Esophagus (tissue), 2 donors: ENCODE data around the gene CLCN6. TPM values are rescaled to one million over a fixed set of nuclear protein-coding genes. Genes with fewer than 3 reads are reported as not detected.

Source experiments
- H3K27ac ChIP-seq, 2 donors: one replicate each; pipeline ENCODE4 v1.5.1; 2013; ENCODE audit warnings: low read depth in 2 of 2, mild to moderate bottlenecking in 2 of 2, inconsistent platforms in 1 of 2, low read length in 1 of 2, moderate library complexity in 1 of 2
- H3K27me3 ChIP-seq, 2 donors: one replicate each; pipeline ENCODE4 v1.6.1; 2013; ENCODE audit warnings: low read length in 2 of 2, control low read depth in 1 of 2, mild to moderate bottlenecking in 1 of 2; ENCODE audit not compliant: insufficient read depth in 2 of 2, control insufficient read depth in 1 of 2
- H3K36me3 ChIP-seq, 2 donors: one replicate each; pipeline ENCODE4 v1.6.1; 2013; ENCODE audit warnings: low read length in 1 of 2; ENCODE audit not compliant: control insufficient read depth in 2 of 2, insufficient read depth in 2 of 2
- H3K4me1 ChIP-seq, 2 donors: one replicate each; pipeline ENCODE4 v1.6.1; 2013; ENCODE audit warnings: low read length in 1 of 2; ENCODE audit not compliant: control insufficient read depth in 2 of 2, insufficient read depth in 2 of 2
- H3K4me3 ChIP-seq, 2 donors: one replicate each; pipeline ENCODE4 v1.5.1; 2013; ENCODE audit warnings: low read length in 2 of 2, mild to moderate bottlenecking in 2 of 2, low read depth in 1 of 2, moderate library complexity in 1 of 2
- H3K9me3 ChIP-seq, 2 donors: one replicate each; pipeline ENCODE4 v1.6.1; 2013; ENCODE audit warnings: mild to moderate bottlenecking in 2 of 2, low read depth in 1 of 2, low read length in 1 of 2, moderate library complexity in 1 of 2; ENCODE audit not compliant: control insufficient read depth in 2 of 2, insufficient read depth in 1 of 2
- WGBS, 2 donors: extraction: QIAGEN DNeasy Blood & Tissue Kit; methylation state at CpG; one replicate each; pipeline ENCODE4 v1.1.7; 2013; 5-methylcytosine and 5-hydroxymethylcytosine counted together
- polyA plus RNA-seq, 2 donors: library from polyadenylated mRNA; stranded (reverse); fragments of 200-250 nt; gene quantifications; one replicate each; pipeline ENCODE4 v1.2.3, GENCODE V29; 2013
- donor health status: healthy with polysubstance abuse.
- donor health status: Bipolar disorder and iron deficiency.

CLCN6 gene
- polyA plus RNA-seq, 2 donors = 4.9 to 9.1 TPM

- 62 to 68% methylated on average over 12 of the region's 12 CpGs for WGBS, 2 donors
- Histone ChIP-seq H3K36me3 (no peaks in the 10 kb centered on the region), H3K27ac (no peak overlapping the region), H3K9me3 (no peaks in the 10 kb centered on the region), H3K27me3 (no peaks in the 10 kb centered on the region), H3K4me3 (no peak overlapping the region), H3K4me1 (peaks cover 0 to 2% of the 10 kb centered on the region in 2 donors)
Measured at GRCh38 chr1:11880181-11880575, 74.2 kb downstream of the CLCN6 start.

DNA sequence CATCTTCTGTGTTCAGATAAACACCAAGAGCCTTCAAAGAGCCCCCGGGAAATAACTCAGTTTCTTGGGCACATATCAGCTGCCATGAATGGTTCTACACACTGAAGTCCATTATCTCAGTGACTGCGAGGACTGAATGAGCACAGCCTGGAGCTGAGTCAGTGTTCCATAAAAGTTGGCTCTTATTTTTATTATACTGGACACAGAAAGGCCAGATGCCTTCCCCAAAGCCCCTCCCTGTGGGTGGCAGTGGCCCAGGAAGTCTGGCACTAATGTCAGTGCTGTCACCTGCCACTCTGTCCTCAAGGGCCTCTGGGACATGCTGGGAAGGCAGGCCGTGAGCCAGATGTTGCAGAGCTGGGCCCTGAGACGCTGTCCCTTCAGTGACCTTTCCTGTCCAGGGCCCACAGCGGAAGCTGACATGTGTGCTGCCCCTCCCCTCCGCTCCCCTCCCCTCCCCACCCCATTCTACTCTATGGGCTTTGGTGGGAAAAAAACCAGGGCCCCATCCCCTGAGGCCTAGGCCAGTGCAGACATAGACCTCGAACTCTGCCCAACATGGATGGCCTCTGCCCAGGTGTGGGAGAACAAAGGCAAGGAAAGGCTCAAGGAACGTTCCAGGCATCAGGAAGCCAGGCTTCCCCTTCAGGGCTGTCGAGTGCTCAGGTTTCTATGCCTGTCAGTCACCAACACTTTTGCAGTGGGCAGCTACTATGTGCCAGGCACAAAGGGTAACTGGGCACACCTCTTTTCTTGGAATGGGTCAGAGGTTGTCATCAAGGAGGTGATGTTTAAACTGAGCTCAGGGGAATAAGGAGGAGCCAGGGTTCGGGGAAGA, 75.1 kb downstream of the CLCN6 start:
- Histone ChIP-seq H3K9me3 (no peaks in the 10 kb centered on the region), H3K27me3 (no peaks in the 10 kb centered on the region), H3K36me3 (no peaks in the 10 kb centered on the region), H3K4me1 (peaks cover 0 to 2% of the 10 kb centered on the region in 2 donors), H3K27ac (no peak overlapping the region), H3K4me3 (no peak overlapping the region)
- 49 to 60% methylated on average over 9 to 10 of the region's 10 CpGs for WGBS, 2 donors

GRCh38 chr1:11881749-11882441, 75.9 kb downstream of the CLCN6 start:
- H3K9me3 ChIP-seq = no peaks in the 10 kb centered on the region
- no peaks in the 10 kb centered on the region for H3K27me3 ChIP-seq
- H3K27ac ChIP-seq = no peak overlapping the region
- H3K36me3 ChIP-seq = no peaks in the 10 kb centered on the region
- WGBS, 2 donors = 78 to 84% methylated on average over 18 of the region's 18 CpGs
- H3K4me1 ChIP-seq = peaks cover 0 to 2% of the 10 kb centered on the region in 2 donors
- H3K4me3 ChIP-seq = no peak overlapping the region

GRCh38 chr1:11882814-11883538, 77.0 kb downstream of the CLCN6 start:
- Histone ChIP-seq H3K27me3 (no peaks in the 10 kb centered on the region), H3K4me1 (peaks cover 0 to 2% of the 10 kb centered on the region in 2 donors), H3K4me3 (no peak overlapping the region), H3K9me3 (no peaks in the 10 kb centered on the region), H3K27ac (no peak overlapping the region), H3K36me3 (no peaks in the 10 kb centered on the region)
- WGBS, 2 donors = 42 to 46% methylated on average over 13 of the region's 13 CpGs

DNA sequence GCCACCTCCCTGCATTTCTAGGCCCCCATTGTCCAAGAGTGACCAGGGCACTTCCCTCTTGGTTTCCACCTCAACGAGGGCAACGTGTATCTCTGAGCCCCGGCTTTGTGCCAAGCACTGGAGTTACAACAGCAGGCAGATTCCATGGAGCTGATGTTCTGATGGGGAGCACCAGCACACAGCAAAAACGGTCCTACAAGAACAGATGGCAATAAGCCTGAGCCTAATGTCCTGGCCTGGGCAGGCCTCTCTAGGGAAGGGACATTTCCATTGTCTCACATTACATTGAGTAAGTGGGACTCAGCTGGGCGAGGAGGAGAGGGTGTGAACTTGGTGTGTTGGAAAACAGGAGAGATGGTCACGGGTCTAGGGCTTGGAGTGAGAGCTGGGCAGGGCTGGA, 79.9 kb downstream of the CLCN6 start:
- H3K36me3 ChIP-seq = no peaks in the 10 kb centered on the region
- H3K4me1 ChIP-seq = peaks cover 0 to 2% of the 10 kb centered on the region in 2 donors
- H3K9me3 ChIP-seq = no peaks in the 10 kb centered on the region
- 68 to 69% methylated on average over 6 of the region's 6 CpGs for WGBS, 2 donors
- H3K27me3 ChIP-seq = no peaks in the 10 kb centered on the region
- H3K4me3 ChIP-seq = no peak overlapping the region
- no peak overlapping the region for H3K27ac ChIP-seq

DNA sequence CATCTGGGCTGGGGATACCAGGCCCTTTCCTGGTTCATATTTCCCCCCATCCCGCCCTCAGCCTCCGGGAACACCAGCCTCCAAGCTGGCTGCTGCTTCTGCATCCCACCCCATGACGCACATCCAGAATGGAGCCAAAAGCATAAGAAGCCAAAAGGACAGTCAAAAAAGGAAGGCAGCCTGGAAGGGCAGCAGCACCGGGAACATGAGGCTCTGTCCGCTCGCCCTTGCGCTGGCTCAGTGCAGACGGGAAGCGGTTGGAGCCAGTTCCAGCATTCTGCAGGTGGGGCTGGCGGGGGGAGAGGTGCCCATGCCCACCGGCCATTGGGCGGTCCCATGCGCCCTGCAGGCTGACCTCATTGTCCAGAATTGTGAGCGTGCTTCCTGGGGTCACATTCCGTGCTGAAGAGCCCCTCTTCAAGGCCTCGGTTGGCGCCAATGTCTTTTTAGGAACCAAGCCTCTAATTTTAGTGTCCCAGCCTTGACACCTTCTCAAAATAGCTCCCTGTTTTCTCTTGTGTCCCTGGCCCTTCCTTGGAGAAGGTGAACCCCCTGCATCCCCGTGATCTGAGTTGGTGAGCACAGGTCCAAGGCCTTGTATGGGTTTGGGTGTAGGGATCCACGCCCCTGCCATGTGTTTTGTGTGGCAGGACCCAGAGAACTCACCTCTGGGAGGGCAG, 81.1 kb downstream of the CLCN6 start:
- no peak overlapping the region for H3K4me3 ChIP-seq
- peaks cover 0 to 2% of the 10 kb centered on the region in 2 donors for H3K4me1 ChIP-seq
- 78 to 83% methylated on average over 19 of the region's 19 CpGs for whole genome bisulfite sequencing, 2 donors
- H3K9me3 ChIP-seq = no peaks in the 10 kb centered on the region
- no peaks in the 10 kb centered on the region for H3K36me3 ChIP-seq
- no peak overlapping the region for H3K27ac ChIP-seq
- H3K27me3 ChIP-seq = no peaks in the 10 kb centered on the region

- H3K27me3 ChIP-seq = no peaks in the 10 kb centered on the region
- no peak overlapping the region for H3K4me3 ChIP-seq
- no peaks in the 10 kb centered on the region for H3K9me3 ChIP-seq
- no peak overlapping the region for H3K27ac ChIP-seq
- no peaks in the 10 kb centered on the region for H3K36me3 ChIP-seq
- H3K4me1 ChIP-seq = peaks cover 0 to 2% of the 10 kb centered on the region in 2 donors
- 67 to 75% methylated on average over 7 of the region's 7 CpGs for WGBS, 2 donors
Measured at GRCh38 chr1:11887666-11888007, 81.6 kb downstream of the CLCN6 start.

- Histone ChIP-seq H3K4me1 (no peaks in the 10 kb centered on the region), H3K27me3 (no peaks in the 10 kb centered on the region), H3K27ac (no peak overlapping the region), H3K36me3 (no peaks in the 10 kb centered on the region), H3K4me3 (no peak overlapping the region), H3K9me3 (no peaks in the 10 kb centered on the region)
- 78 to 79% methylated on average over 15 of the region's 15 CpGs for WGBS, 2 donors
Measured at GRCh38 chr1:11888206-11888876, 82.3 kb downstream of the CLCN6 start.

- no peak overlapping the region for H3K27ac ChIP-seq
- no peaks in the 10 kb centered on the region for H3K27me3 ChIP-seq
- H3K4me3 ChIP-seq = no peak overlapping the region
- WGBS, 2 donors = 39 to 54% methylated on average over 3 of the region's 3 CpGs
- no peaks in the 10 kb centered on the region for H3K4me1 ChIP-seq
- H3K9me3 ChIP-seq = no peaks in the 10 kb centered on the region
- no peaks in the 10 kb centered on the region for H3K36me3 ChIP-seq
Measured at GRCh38 chr1:11888877-11889208, 82.9 kb downstream of the CLCN6 start.
